NCI-H446 treated with DMSO at 0.1 percent for 48 hours (cell line): ENCODE results near the gene PTPMT1.

Source experiments
- DNase-seq: peaks from one replicate; lab custom pipeline; 2025; lab: John Stamatoyannopoulos, UW

The PTPMT1 gene

GRCh38 chr11:47615249-47615648 lies 49.9 kb downstream of the PTPMT1 start:
- DNase-seq: no peak

- DNase-seq: peak; percentile 16
Measured at GRCh38 chr11:47616726-47617416, 51.5 kb downstream of the PTPMT1 start.

GRCh38 chr11:47617417-47617809 lies 52.0 kb downstream of the PTPMT1 start:
- no peak for DNase-seq

DNA sequence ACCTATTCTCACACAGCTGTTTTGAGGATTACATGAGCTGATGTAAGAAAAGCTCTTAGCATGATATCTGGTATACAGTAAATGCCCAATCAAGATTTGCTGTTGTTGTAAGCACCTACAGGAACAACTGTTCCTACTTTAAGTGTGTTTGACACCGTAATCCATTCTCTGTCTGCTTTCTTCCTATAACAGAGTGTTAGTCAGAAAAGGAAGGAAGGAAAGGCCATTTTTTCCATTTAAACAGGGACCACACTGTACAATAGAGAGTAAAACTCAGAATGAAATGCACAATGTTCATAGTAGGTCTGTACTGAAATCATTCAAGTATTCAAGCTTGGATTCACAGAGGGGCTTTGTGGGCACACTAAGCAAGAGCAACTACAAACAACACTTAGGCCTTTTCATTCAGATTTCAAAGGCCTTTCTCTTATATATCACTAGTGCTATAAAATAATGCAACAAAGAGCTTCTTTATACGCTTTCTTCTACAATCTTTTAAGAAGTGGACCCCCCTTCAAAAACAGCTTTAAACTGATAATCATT lies 55.5 kb downstream of the PTPMT1 start:
- no peak for DNase-seq
